ENCODE measurements around the gene PACSIN3. TPM values are rescaled to one million over a fixed set of nuclear protein-coding genes. Genes with fewer than 3 reads are reported as not detected.

Gene PACSIN3
- total RNA-seq, 1 experiment from 2014 or later = 88.1 TPM

DNA sequence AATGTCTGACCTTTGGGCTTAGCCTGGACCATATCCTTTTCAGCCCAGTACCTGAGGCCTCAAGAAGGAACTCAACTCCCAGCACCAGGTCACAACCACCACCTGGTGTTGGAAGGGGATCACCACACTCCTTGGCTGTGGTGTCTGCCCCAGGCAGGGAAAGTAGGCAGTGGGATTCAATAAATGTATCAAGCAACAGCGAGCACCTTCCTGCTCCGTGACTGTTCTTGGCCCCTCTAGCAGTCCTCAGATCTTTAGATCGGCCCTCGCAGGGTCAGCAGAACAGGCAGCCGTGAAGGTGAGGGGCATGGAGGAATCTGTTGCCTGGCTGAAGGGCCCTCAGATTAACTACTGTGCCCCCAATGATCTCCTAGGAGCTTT is 25.5 kb downstream of the PACSIN3 start:
- in situ Hi-C loops (cut with HindIII; ENCODE audit: low sequenced_read_pairs) = no loop called here
- no peak for DNase-seq (ENCODE audit: low spot score)

DNA sequence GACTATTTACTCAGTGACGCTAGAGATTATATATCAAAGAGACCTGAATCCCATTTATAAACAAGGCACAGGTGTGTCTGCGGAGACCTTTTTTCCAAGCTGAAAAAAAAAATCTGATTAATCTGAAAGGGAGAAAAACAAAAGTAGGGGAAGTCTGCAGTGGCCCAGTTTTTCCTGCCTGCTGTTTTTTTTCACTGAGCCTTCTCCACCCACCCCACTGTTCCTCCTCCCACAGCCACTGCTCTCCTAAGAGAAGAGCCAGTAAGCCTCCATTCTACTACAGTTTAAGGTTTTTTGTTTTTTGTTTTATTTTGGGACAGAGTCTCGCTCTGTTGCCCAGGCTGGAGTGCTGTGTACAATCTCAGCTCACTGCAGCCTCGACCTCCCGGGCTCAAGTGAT is 28.0 kb downstream of the PACSIN3 start:
- DNase-seq (ENCODE audit: low spot score) = no peak
- in situ Hi-C loops (cut with HindIII; ENCODE audit: low sequenced_read_pairs) = no loop called here

DNA sequence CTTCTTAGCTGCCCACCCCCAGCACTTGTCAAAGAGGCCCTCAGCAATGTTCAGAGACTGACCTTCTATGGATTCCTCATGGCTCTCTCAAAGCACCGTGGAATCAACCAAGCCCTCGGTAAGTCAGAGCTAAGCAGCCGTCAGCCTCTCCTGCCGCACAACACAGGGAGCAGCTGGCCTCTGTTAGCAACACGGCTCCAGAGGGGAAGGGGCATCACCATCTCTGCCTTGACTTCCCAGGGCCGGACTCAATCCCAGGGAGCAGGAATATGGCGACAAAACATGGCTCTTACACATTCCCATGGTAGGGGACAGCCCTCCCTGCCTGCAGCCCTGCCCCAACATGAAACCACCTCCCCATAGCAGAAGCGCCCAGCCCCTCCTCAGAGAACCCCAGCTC is 28.4 kb downstream of the PACSIN3 start:
- in situ Hi-C loops (cut with HindIII; ENCODE audit: low sequenced_read_pairs) = no loop called here

DNA sequence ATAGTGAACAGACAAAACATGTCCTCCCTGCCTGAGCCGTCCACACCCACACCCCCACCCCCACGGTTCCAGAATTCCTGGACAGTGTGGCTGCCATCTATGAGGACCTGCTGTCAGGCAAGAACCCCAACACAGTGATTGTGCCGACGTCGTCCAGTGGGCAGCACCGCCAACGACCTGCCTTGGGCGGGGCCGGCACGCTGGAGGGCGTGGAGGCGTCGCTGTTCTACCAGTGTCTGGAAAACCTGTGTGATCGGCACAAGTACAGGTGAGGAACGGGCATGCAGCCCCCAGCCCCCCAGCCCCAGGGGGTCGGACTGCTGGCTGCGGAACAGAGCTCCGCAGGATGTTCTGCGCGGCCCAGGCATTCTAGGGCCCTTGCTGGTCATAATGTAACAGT is 29.3 kb downstream of the PACSIN3 start:
- no peak for DNase-seq (ENCODE audit: low spot score)
- in situ Hi-C loops (cut with HindIII; ENCODE audit: low sequenced_read_pairs) = no loop called here

More for the DNA sequence above, 28.4 kb downstream of the PACSIN3 start:
- DNase-seq (ENCODE audit: low spot score) = no peak

DNA sequence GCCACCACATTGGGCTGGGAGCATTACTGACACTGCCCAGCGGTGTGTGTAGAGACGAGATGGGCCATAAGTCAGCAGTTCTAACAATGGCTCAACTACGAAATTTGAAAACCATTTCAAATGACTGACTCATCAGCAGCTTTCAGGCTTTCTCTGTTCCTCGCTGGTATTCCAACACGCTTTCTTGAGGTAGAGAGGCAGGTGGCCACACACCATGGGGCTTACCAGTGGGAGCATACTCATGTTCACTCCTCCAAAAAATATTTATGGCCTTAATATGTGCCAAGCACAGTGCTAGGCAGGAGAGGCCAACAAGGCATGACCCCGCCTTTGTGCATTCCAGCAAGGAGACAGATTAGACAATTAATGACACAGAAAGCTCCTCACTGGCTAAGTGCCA is 29.9 kb downstream of the PACSIN3 start:
- DNase-seq (ENCODE audit: low spot score) = peak; percentile 78
- in situ Hi-C loops (cut with HindIII; ENCODE audit: low sequenced_read_pairs) = no loop called here

DNA sequence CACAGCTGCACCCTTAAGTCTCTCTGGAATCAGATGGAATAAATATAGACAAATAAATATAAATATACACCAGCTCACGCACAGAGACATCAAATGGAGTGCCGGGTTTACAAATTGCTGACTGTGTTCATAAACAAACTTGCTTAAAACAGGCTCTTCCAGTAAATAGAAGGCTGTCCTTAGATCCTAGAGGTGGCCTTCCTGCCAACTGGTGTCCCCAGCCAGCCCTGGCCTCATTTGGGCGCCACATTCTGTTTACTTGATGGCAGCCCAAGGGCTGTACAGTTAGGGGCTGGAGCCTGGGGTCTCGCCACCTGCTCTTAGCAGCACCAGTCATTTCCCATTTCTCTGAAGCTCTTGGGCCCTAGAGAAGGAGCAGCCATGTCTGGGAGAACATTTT is 30.4 kb downstream of the PACSIN3 start:
- DNase-seq (ENCODE audit: low spot score) = peak; percentile 66
- in situ Hi-C loops (cut with HindIII; ENCODE audit: low sequenced_read_pairs) = no loop called here

DNA sequence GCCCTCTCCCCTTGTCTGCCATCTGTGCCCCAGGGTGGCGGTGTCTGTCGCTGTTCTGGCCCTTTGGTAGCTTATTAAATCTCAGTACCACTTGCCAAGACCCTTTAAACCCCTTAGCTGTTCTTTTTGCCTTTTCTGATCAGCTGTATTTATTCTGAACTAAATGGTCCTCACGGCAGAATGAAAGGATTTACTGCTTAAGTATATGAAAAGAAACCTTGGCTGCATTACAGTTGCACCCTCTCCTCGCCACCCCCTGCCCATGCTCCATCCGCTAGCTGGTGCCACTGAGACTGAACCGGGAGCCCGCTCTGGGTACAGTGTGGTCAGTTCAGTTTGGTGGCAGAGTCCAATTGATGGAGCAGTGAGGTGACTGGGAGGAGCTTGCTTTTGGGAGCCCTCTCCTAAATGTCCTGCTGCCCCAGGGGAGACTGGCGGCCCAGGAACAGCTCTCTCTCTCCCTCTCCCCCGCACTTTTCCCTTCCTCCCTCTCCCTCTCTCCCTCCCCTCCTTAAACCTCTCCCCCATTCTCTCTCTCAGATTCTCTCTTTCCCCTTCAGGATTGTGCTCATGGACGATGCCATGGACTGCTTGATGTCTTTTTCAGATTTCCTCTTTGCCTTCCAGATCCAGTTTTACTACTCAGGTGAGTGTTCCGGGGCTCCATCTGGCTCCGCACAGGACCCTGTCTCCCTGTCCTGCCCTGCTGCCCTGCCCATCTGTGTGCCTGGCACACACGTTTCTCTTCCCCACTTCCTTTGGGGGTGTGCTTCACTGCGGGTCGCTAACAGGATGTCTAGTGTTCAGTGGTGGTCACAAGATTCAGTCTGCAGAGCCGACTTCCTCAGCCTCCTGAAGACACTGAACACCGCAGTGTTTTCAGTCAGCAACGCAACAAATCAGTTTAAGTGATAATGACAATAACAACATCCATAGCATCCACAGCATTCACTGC is 31.3 kb downstream of the PACSIN3 start:
- in situ Hi-C loops (cut with HindIII; ENCODE audit: low sequenced_read_pairs) = no loop called here
- peak; percentile 87 for DNase-seq (ENCODE audit: low spot score)

DNA sequence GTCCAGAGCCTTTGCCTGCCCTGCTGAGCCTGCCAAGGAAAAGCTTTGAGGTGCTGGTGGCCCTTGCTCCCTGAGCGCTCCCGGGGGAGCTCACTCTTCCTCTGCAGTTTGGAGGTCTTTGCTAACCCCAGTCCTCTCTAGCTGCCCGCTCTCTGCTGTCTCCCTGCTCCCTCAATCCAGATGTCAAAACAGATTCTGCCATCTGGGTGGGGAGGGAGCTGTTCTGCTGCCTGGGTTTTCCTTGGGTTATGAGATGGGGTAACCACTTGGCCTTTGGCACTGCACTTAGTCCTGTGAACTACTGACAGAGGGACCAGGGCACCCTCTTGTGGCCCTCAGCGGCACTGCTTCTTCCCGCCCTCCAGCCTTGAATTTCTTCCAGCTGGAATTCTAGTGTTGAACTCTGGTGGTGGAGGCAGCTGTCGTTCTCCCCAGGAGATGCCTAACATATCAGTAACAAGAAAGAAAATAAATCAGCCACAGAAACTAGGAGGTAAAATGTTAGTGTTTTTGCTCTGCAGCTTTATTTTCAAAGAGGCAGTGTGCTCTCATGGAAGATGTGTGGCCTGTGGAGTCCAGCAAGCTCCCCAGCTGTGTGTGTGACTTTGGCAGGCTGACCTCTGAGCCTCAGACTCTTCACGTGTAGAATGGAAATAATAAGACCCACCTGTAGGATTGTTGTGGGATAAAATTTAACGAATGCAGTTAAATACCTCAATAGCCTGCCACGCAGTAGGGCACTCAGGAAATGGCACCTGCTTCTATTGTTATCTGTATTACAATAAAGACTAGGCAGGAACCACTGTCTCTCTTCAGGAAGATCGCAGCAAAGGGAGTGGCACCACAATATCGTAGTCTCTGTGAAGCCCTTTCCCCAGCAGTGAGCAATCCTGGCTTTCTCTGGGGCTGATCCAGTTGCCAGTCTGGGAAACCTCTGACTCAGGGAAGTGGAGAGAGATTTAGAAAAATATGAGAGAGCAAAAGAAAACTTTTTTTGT is 33.0 kb downstream of the PACSIN3 start:
- in situ Hi-C loops (cut with HindIII; ENCODE audit: low sequenced_read_pairs) = no loop called here
- DNase-seq (ENCODE audit: low spot score) = peak; percentile 92

DNA sequence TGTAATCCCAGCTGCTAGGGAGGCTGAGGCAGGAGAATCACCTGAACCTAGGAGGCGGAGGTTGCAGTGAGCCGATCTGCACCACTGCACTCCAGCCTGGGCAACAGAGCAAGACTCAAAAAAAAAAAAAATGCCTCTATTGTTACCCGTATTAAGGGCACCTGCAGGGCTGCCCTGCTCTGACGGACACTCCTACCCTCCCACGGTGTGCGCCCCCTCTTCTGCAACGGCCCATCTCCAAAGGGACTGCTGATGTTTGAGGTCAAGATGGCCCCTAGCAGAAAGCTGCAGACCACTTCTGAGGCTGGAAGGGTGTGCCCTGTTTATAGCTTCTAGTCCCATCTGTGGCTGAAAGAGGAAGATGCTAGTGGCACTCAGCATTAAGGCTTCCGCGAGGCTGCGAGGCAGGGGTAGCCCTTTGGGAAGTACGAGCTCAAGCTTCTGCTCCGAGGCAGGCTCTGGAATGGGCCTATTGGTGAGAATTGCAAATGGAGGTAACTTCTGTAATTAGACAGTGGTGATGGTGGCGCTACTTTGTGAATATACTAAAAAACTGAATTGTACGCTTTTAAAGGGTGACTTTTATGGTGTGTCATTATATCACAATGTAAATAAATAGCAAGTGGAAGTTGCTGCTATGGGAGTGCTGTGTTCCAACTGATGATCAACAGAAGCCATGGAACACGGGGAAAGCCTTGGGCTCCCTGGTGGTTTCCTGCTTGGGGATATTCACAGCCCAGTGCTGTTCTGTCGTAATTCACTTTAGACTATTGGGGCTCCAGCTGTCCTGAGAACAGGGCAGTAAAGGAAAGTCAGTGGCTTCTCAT is 33.9 kb downstream of the PACSIN3 start:
- no peak for DNase-seq (ENCODE audit: low spot score)
- in situ Hi-C loops (cut with HindIII; ENCODE audit: low sequenced_read_pairs) = no loop called here

DNA sequence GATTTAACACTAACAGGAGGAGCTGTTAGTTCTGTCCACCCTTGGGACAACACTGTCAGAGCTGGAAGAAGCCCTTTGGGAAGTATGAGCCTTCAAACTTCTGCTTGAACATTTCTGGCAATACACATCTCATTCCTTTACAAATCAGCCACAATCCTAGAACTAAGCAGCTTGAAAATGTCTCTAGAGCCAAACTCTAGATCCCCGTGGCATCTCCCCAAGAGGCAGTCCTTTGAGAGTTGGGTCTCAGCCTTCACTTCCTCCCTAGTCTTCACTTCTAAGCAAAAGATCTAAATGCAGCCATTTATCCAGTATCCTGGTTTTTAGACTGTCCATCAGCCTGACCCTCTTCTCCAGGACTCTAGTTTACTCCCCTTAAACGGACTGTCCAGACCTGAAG is 36.5 kb downstream of the PACSIN3 start:
- DNase-seq (ENCODE audit: low spot score) = no peak
- in situ Hi-C loops (cut with HindIII; ENCODE audit: low sequenced_read_pairs) = no loop called here

DNA sequence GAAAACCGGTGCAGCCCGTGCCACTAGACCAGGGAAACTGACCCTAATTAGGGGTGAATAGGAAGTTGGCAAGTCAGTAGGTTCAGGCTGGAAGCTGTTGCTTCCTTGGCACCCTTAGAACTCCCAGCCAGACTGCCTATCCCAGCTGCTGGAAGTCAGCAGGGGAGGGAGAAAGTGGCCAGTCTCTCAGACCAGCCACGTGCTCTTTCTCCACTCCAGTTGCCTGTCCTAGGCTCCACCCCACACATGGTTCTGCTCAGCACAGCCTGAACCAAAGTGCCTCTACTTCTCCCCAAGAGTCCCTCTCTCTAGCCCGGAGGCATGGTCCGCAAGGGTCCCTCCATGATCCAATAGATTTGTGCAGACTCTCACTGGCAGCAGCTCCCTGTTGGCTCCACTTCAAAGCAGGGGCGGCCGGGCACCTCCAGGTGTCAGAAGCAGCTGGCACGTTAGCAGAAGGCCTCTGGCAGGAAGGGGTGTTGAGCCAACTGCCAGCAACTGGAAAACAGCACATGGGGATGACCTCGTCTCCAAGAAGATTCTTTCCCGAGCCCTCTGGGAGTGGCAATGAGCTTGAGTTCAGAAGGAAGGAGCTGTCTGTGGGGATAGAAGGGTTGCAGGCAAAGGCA is 37.2 kb downstream of the PACSIN3 start:
- no peak for DNase-seq (ENCODE audit: low spot score)
- in situ Hi-C loops (cut with HindIII; ENCODE audit: low sequenced_read_pairs) = no loop called here

DNA sequence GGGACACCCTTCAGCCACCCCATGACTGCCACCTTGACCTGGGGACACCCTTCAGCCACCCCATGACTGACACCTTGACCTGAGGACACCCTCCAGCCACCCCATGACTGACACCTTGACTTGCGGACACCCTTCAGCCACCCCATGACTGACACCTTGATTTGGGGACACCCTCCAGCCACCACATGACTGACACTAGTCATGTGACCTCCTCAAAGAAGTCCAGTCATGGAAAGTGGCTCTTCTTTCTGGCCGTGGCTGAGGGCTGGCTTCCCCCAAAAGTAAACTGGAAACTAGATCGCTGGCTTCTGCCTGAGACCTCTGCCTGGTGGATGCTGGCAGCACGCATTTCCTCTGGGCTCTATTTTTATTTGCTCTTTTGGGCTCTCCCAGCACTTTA is 38.0 kb downstream of the PACSIN3 start:
- in situ Hi-C loops (cut with HindIII; ENCODE audit: low sequenced_read_pairs) = no loop called here
- DNase-seq (ENCODE audit: low spot score) = no peak

DNA sequence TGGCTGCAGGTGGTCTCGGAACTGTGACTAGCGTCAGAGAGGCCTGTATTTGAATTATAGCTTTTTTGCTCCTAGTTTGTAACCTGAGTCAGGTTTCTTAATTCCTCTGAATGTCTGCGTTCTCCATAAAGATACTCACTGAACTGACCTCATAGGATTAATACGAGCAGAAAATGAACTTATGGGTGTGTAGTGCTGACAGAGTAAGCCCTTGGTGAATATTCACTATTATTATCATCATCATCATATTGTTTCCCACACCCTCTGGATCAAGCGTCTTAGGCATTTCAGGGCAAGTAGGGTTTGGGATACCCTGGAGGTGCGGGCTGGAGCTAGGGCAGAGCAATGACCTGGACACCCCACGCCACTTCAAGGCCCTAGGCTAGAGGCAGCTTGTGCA is 38.6 kb downstream of the PACSIN3 start:
- in situ Hi-C loops (cut with HindIII; ENCODE audit: low sequenced_read_pairs) = no loop called here
- no peak for DNase-seq (ENCODE audit: low spot score)

DNA sequence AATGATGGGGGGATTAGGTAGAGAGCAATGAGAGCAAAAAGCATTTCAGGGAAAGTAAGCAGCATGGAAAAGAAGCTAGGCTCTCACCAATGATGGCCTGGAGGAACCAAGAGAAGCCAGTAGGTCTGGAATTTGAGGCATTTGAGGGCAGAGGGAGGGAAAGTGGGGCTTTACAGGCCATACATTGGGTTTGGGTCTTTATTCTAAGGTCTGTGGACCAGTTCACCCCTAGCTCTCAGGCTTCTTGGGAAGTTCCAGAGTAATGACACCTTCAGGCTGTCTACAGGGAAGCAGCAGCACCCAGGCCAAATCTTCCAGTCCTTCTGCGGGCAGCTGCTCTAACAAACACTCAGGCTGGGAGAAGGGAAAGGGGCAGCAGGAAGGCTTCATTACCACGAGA is 39.0 kb downstream of the PACSIN3 start:
- no peak for DNase-seq (ENCODE audit: low spot score)
- in situ Hi-C loops (cut with HindIII; ENCODE audit: low sequenced_read_pairs) = no loop called here

DNA sequence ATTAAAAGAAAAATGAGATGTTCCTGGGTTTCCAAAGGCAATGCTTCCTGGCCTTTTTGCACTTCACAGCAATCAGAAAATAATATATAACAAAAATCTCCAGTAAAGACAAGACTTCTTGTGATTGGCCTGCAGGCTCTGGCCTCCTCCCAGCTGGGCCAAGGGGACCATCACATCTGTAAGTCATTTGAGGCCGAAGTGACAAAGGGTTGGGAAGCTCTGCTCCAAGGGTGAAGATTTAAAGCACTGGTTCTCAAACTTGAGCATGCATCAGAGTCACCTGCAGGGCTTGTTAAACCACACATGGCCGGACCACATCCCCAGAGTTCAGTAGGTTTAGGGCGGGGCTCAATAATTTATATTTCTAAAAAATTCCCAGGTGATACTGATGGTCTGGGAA is 41.7 kb downstream of the PACSIN3 start:
- no peak for DNase-seq (ENCODE audit: low spot score)
- in situ Hi-C loops (cut with HindIII; ENCODE audit: low sequenced_read_pairs) = no loop called here

DNA sequence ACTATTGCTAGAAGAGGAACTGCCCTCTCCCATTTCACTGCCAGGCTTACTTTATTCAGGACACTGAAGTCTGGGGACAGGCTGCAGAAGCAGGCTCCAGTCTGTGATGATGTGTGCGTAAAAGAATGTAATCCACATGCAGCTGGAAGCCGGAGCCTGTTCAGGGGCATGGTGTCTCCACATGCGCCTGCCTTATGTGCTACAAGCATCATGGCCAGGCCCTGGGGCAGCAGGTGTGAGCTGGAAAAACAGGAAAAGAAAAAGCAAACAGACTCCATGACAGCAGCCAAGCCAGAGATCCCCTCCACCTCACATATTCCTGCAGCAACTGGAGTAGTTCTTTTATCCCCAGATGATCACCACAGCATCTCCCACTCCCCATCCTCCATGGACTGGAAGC is 42.9 kb downstream of the PACSIN3 start:
- in situ Hi-C loops (cut with HindIII; ENCODE audit: low sequenced_read_pairs) = no loop called here
- no peak for DNase-seq (ENCODE audit: low spot score)

DNA sequence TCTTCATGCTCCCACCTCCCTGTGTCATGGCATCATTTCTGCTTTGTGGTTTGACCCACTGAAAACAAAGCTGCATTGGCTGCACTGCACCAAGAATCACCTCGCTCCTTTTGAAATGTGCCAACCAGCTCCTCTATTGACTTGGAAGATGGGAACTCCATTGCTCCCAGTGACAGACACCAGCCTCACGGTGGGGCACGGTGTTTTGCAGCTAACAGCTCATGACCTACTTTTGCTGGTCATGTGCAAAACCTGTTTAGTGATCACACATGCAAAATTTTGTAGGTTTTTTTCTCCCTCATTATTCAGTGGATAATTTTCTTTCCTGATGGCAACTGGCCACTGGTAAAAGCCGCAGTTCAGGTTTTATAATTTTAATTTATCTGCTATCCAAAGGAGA is 46.4 kb downstream of the PACSIN3 start:
- in situ Hi-C loops (cut with HindIII; ENCODE audit: low sequenced_read_pairs) = no loop called here
- peak; percentile 90 for DNase-seq (ENCODE audit: low spot score)

DNA sequence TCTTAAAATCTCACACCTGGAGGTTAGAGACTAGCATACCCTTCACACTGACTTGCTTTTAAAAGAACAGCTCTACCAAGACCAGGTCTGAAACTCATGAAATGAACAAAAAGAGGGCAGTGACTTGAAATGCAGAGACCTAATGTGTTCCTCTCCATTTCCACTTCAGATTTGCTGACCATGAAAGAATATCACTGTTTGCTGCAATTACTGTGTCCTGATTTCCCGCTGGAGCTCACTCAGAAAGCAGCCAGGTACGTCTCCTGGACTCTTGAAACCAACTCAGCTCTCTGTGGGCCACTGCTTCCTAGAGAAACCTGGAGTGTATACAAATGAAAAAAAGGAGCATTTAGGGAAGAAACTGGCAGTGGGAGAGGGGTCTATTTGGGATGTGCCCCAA is 48.8 kb downstream of the PACSIN3 start:
- in situ Hi-C loops (cut with HindIII; ENCODE audit: low sequenced_read_pairs) = no loop called here
- DNase-seq (ENCODE audit: low spot score) = peak; percentile 61

DNA sequence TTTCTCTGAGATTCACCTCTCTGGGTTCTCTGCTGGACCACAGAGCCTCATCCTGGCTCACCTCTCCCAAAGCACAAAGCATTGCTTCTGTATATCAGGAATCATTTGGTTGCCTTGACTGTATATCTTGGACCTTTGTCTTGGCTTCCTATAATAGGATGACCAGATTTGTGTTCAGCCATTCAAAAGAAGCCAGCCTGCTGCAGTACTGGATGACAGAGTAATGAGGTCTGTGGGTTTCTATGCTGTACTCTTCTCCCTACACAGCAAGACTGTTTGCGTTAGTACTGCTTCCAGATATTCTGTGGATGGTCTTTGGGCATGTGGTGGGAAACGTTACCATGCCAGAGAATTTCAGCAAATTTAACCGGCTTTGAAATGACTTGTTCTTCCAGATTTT is 49.3 kb downstream of the PACSIN3 start:
- peak; percentile 73 for DNase-seq (ENCODE audit: low spot score)
- in situ Hi-C loops (cut with HindIII; ENCODE audit: low sequenced_read_pairs) = no loop called here

Measured in G401 (cell line).